ACC112 (cell line): ENCODE results near the gene C4orf50.

Experiments
- H2AFZ ChIP-seq: fragments of 200-600 bp; sonication (generic); one replicate; pipeline ENCODE4 v1.6.0; 2017; ENCODE audit warnings: antibody characterized with exemption, low read length; ENCODE audit not compliant: unreplicated experiment
- H3K27ac ChIP-seq: fragments of 200-600 bp; sonication (generic); 2 replicates; pipeline ENCODE4 v1.5.1; 2014; ENCODE audit warnings: low read depth, mild to moderate bottlenecking, antibody characterized with exemption, low read length, moderate library complexity
- H3K27me3 ChIP-seq: fragments of 200-600 bp; sonication (generic); 2 replicates; pipeline ENCODE4 v1.6.1; 2014; ENCODE audit warnings: mild to moderate bottlenecking, antibody characterized with exemption, low read length, moderate library complexity, mixed read lengths; ENCODE audit not compliant: insufficient read depth
- H3K36me3 ChIP-seq: fragments of 200-600 bp; sonication (generic); 2 replicates; pipeline ENCODE4 v1.6.1; 2016; ENCODE audit warnings: mild to moderate bottlenecking, antibody characterized with exemption, low read length, moderate library complexity, mixed read lengths; ENCODE audit not compliant: insufficient read depth
- H3K4me1 ChIP-seq: fragments of 200-600 bp; sonication (generic); one replicate; pipeline ENCODE4 v1.6.1; 2016; ENCODE audit warnings: low read length, mixed read lengths; ENCODE audit not compliant: insufficient read depth, unreplicated experiment, control insufficient read depth
- H3K4me3 ChIP-seq: fragments of 200-600 bp; sonication (generic); 2 replicates; pipeline ENCODE4 v1.5.1; 2014; ENCODE audit warnings: mild to moderate bottlenecking, low read depth, low read length
- H3K79me2 ChIP-seq: fragments of 200-600 bp; sonication (generic); one replicate; pipeline ENCODE4 v1.6.0; 2016; ENCODE audit warnings: low read length; ENCODE audit not compliant: control insufficient read depth, unreplicated experiment, insufficient read depth

C4orf50 gene

GRCh38 chr4:5928274-5928673, 90.0 kb downstream of the C4orf50 start:
- Histone ChIP-seq H3K27me3 (peaks cover 64% of the 10 kb centered on the region), H3K27ac (no peak overlapping the region), H3K36me3 (no peaks in the 10 kb centered on the region), H3K4me1 (no peaks in the 10 kb centered on the region), H2AFZ (no peak overlapping the region), H3K79me2 (no peaks in the 10 kb centered on the region), H3K4me3 (no peak overlapping the region)

DNA sequence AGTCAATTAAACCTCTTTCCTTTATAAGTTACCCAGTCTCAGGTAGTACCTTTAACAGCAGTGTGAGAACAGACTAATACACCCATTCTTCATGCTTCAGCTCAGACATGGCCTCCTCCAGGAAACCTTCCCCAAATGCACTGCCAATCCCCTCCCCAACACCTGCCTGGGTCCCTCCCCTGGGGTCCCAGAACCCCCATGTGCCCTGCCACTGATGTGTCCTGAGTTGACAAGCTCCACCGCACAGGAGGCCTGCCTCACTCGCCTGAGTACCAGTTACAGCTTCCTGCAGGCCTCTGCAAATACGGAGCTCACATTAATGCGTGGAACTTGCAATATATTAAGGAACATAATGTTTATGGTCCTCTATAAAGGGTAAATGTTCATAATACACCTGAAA, 90.5 kb downstream of the C4orf50 start:
- Histone ChIP-seq H3K4me1 (no peaks in the 10 kb centered on the region), H2AFZ (no peak overlapping the region), H3K4me3 (no peak overlapping the region), H3K27ac (no peak overlapping the region), H3K36me3 (no peaks in the 10 kb centered on the region), H3K79me2 (no peaks in the 10 kb centered on the region), H3K27me3 (peaks cover 64% of the 10 kb centered on the region)

DNA sequence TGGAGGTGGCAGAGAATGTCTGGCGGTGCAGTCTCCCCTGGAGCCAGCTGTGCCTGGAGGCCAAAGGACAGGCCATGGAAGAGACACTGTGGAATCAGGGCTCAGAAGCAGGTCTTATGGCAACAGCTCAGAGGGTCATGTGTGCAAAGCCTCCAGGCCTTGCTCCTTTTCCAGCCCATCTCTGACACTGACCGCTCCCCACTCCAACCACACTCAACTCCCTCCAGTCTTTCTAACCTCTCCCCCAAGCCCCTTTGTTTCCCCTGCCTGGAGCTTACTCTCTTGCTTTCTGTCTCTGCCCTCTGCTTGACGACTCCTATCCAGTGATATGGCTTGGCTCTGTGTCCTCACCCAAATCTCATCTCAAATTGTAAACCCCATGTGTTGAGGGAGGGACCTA, 91.1 kb downstream of the C4orf50 start:
- H3K27me3 ChIP-seq: peaks cover 67% of the 10 kb centered on the region

DNA sequence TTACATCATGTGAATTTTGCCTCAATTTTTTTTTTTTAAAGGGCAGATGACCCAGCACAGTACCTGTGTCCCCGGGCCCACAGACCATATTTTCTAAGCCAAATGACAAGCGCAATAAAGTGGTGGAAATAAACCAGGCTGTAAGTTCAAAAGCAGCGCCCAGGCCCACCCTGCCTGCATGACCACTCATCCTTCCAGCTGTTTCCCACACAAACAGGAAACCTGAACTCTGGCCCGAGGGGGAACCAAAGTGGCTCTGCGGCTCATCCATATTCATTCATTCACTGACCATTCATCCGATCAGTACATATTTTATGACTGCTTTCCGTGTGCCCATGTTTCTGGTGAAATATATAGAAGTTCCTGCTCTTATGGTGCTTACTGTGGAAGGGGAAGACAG, 91.6 kb downstream of the C4orf50 start:
- Histone ChIP-seq H3K27ac (no peak overlapping the region), H3K4me1 (no peaks in the 10 kb centered on the region), H3K36me3 (no peaks in the 10 kb centered on the region), H3K27me3 (peaks cover 68% of the 10 kb centered on the region), H2AFZ (no peak overlapping the region), H3K4me3 (no peak overlapping the region), H3K79me2 (no peaks in the 10 kb centered on the region)

More for the DNA sequence above, 91.1 kb downstream of the C4orf50 start:
- Histone ChIP-seq H3K36me3 (no peaks in the 10 kb centered on the region), H2AFZ (no peak overlapping the region), H3K4me1 (no peaks in the 10 kb centered on the region), H3K4me3 (no peak overlapping the region), H3K27ac (no peak overlapping the region), H3K79me2 (no peaks in the 10 kb centered on the region)

GRCh38 chr4:5925419-5926200, 92.6 kb downstream of the C4orf50 start:
- Histone ChIP-seq H3K36me3 (no peaks in the 10 kb centered on the region), H3K27ac (no peak overlapping the region), H3K27me3 (peaks cover 64% of the 10 kb centered on the region), H3K79me2 (no peaks in the 10 kb centered on the region), H2AFZ (no peak overlapping the region), H3K4me3 (no peak overlapping the region), H3K4me1 (no peaks in the 10 kb centered on the region)

GRCh38 chr4:5924461-5925125, 93.6 kb downstream of the C4orf50 start:
- Histone ChIP-seq H3K79me2 (no peaks in the 10 kb centered on the region), H3K36me3 (no peaks in the 10 kb centered on the region), H3K27me3 (peaks cover 56% of the 10 kb centered on the region), H3K4me1 (no peaks in the 10 kb centered on the region), H3K27ac (no peak overlapping the region), H2AFZ (no peak overlapping the region), H3K4me3 (no peak overlapping the region)

GRCh38 chr4:5923376-5923775, 94.9 kb downstream of the C4orf50 start:
- Histone ChIP-seq H3K79me2 (no peaks in the 10 kb centered on the region), H3K4me3 (no peak overlapping the region), H3K27me3 (peaks cover 44% of the 10 kb centered on the region), H2AFZ (no peak overlapping the region), H3K4me1 (no peaks in the 10 kb centered on the region), H3K36me3 (no peaks in the 10 kb centered on the region), H3K27ac (no peak overlapping the region)

DNA sequence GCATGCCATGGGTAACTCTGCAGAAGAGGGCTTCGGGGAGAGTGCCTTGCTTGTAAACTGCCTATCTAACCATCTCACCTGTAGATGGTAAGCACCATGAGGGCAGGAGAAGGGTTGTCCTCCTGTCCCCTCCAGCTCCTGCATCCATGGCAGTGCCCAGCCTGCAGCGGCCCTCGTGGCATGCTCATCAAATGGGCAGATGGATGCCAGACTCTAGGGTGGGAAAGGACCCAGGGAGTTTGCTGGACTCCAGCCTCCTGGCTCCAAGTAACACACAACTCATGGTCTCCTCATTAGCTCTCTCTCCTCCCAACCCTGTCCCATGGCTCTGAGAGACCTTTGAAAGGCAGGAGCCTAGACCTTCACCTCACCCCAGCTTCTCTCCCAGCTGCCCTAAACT, 95.7 kb downstream of the C4orf50 start:
- Histone ChIP-seq H3K4me3 (no peak overlapping the region), H3K27me3 (peaks cover 36% of the 10 kb centered on the region), H2AFZ (no peak overlapping the region), H3K36me3 (no peaks in the 10 kb centered on the region), H3K79me2 (no peaks in the 10 kb centered on the region), H3K27ac (no peak overlapping the region), H3K4me1 (no peaks in the 10 kb centered on the region)

GRCh38 chr4:5921981-5922380, 96.2 kb downstream of the C4orf50 start:
- H3K79me2 ChIP-seq: no peaks in the 10 kb centered on the region
- H3K4me3 ChIP-seq: no peak overlapping the region
- H3K27ac ChIP-seq: no peak overlapping the region
- peaks cover 30% of the 10 kb centered on the region for H3K27me3 ChIP-seq
- H2AFZ ChIP-seq: no peak overlapping the region
- H3K4me1 ChIP-seq: no peaks in the 10 kb centered on the region
- no peaks in the 10 kb centered on the region for H3K36me3 ChIP-seq

DNA sequence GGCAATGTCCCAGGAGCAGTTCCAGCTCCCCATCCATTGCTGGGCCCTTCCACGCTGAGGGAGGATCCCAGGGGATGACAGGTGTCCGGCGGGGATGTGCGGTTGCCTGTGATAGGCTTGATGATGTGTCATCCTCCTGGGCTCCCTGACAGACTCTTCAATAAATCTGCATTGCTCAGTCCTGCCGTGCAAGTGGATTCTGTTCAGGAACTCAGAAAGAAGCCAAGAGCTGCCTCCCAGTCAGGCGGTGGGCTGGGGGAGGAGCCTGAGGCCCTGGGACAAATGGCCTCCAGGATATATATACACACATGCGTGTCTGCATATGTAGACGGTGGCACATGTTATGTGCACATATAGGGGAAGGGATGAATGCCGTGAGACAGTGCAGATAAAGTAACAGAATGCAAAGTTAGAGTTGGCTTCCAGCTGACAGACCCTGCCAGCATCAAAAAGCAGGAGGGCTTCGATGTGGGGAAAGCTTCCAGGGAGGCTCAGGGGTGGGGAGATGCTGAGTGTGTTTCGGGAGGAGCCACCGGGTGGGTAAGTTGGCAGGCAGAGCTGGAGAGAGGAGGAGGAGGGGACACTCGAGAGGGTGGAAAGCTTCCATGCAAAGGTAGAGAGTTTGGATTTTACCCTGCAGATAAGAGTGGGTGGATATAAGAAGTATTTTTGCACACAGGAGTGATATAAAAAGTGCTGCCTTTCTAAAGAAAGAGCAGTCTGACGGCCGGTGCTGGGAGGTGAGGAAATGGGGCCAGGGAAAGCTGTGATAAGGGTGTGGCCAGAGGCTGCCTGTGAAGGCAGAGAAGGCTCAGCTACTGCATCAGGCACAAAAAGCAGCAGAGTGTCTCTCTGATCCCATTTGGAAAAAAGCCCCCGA, 96.9 kb downstream of the C4orf50 start:
- Histone ChIP-seq H3K27ac (no peak overlapping the region), H3K27me3 (peaks cover 26% of the 10 kb centered on the region), H3K4me3 (no peak overlapping the region), H3K36me3 (no peaks in the 10 kb centered on the region), H2AFZ (no peak overlapping the region), H3K4me1 (no peaks in the 10 kb centered on the region), H3K79me2 (no peaks in the 10 kb centered on the region)
